ENCODE data around the gene IL20RB. TPM values are rescaled to one million over a fixed set of nuclear protein-coding genes. Genes with fewer than 3 reads are reported as not detected.
"Not testable (repeated sequence)": the region's sequence is repeated elsewhere in the genome, so short reads cannot be mapped to it uniquely, and the experiment has no call there.

The IL20RB gene
- total RNA-seq, 1 experiment from 2014 or later: 6.9 TPM

GRCh38 chr3:136994772-136995516, 37.2 kb downstream of the IL20RB start:
- Mint-ChIP-seq H3K4me3 (ENCODE audit: unreplicated experiment) (no peak overlapping the region), H3K27ac (ENCODE audit: unreplicated experiment) (no peak overlapping the region), H3K9me3 (ENCODE audit: unreplicated experiment) (no peaks in the 10 kb centered on the region), H3K4me1 (ENCODE audit: low read depth, unreplicated experiment) (no peaks in the 10 kb centered on the region), H3K36me3 (ENCODE audit: insufficient read depth, unreplicated experiment) (peaks cover 12% of the 10 kb centered on the region), H3K27me3 (ENCODE audit: insufficient read depth, unreplicated experiment) (no peaks in the 10 kb centered on the region)
- POLR2A ChIA-PET: no interaction called here
- H3K36me3 ChIP-seq (ENCODE audit: control insufficient read depth, insufficient read depth, low read length): no peaks in the 10 kb centered on the region
- H3K4me3 ChIP-seq (ENCODE audit: low read depth, low read length): no peak overlapping the region
- peaks cover 3% of the 10 kb centered on the region for H3K4me1 ChIP-seq
- no peaks in the 10 kb centered on the region for H3K9me3 ChIP-seq
- CTCF ChIA-PET: no interaction called here
- TF ChIP-seq, protein P1, sequence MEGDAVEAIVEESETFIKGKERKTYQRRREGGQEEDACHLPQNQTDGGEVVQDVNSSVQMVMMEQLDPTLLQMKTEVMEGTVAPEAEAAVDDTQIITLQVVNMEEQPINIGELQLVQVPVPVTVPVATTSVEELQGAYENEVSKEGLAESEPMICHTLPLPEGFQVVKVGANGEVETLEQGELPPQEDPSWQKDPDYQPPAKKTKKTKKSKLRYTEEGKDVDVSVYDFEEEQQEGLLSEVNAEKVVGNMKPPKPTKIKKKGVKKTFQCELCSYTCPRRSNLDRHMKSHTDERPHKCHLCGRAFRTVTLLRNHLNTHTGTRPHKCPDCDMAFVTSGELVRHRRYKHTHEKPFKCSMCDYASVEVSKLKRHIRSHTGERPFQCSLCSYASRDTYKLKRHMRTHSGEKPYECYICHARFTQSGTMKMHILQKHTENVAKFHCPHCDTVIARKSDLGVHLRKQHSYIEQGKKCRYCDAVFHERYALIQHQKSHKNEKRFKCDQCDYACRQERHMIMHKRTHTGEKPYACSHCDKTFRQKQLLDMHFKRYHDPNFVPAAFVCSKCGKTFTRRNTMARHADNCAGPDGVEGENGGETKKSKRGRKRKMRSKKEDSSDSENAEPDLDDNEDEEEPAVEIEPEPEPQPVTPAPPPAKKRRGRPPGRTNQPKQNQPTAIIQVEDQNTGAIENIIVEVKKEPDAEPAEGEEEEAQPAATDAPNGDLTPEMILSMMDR (IDR thresholded peaks at IDR 0.05; ENCODE audit: insufficient read depth in 1 of 2, low read depth in 1 of 2, low read length in 1 of 2, severe bottlenecking in 1 of 2, unreplicated experiment in 1 of 2): no peak
- no peaks in the 10 kb centered on the region for H3K27me3 ChIP-seq (replicated peaks; ENCODE audit: control insufficient read depth, insufficient read depth, low read length)
- no TSS peak for BruUV-seq (replicated peaks)
- no peak for DNase-seq
- intact Hi-C loops (cut with micrococcal nuclease; ENCODE audit: unreplicated experiment): no loop called here

GRCh38 chr3:136995652-136996051, 37.9 kb downstream of the IL20RB start:
- Mint-ChIP-seq H3K4me3 (ENCODE audit: unreplicated experiment) (no peak overlapping the region), H3K9me3 (ENCODE audit: unreplicated experiment) (peaks cover 4% of the 10 kb centered on the region), H3K27me3 (ENCODE audit: insufficient read depth, unreplicated experiment) (no peaks in the 10 kb centered on the region), H3K36me3 (ENCODE audit: insufficient read depth, unreplicated experiment) (peaks cover 9% of the 10 kb centered on the region), H3K4me1 (ENCODE audit: low read depth, unreplicated experiment) (no peaks in the 10 kb centered on the region), H3K27ac (ENCODE audit: unreplicated experiment) (no peak overlapping the region)
- no peak for DNase-seq
- CTCF ChIA-PET: no interaction called here
- Histone ChIP-seq H3K4me3 (ENCODE audit: low read depth, low read length) (no peak overlapping the region), H3K4me1 (peaks cover 5% of the 10 kb centered on the region), H3K9me3 (no peaks in the 10 kb centered on the region), H3K27me3 (replicated peaks; ENCODE audit: control insufficient read depth, insufficient read depth, low read length) (no peaks in the 10 kb centered on the region), H3K36me3 (ENCODE audit: control insufficient read depth, insufficient read depth, low read length) (no peaks in the 10 kb centered on the region)
- intact Hi-C loops (cut with micrococcal nuclease; ENCODE audit: unreplicated experiment): no loop called here
- BruUV-seq (replicated peaks): no TSS peak
- TF ChIP-seq, protein P1 (IDR thresholded peaks at IDR 0.05; ENCODE audit: insufficient read depth in 1 of 2, low read depth in 1 of 2, low read length in 1 of 2, severe bottlenecking in 1 of 2, unreplicated experiment in 1 of 2): no peak
- POLR2A ChIA-PET: no interaction called here

- Histone ChIP-seq H3K4me3 (ENCODE audit: low read depth, low read length) (no peak overlapping the region), H3K9me3 (no peaks in the 10 kb centered on the region), H3K27me3 (replicated peaks; ENCODE audit: control insufficient read depth, insufficient read depth, low read length) (no peaks in the 10 kb centered on the region), H3K4me1 (peaks cover 5% of the 10 kb centered on the region), H3K36me3 (ENCODE audit: control insufficient read depth, insufficient read depth, low read length) (no peaks in the 10 kb centered on the region)
- Mint-ChIP-seq H3K9me3 (ENCODE audit: unreplicated experiment) (peaks cover 13% of the 10 kb centered on the region), H3K4me1 (ENCODE audit: low read depth, unreplicated experiment) (no peaks in the 10 kb centered on the region), H3K4me3 (ENCODE audit: unreplicated experiment) (no peak overlapping the region), H3K27me3 (ENCODE audit: insufficient read depth, unreplicated experiment) (no peaks in the 10 kb centered on the region), H3K36me3 (ENCODE audit: insufficient read depth, unreplicated experiment) (peaks cover 14% of the 10 kb centered on the region), H3K27ac (ENCODE audit: unreplicated experiment) (no peak overlapping the region)
- ChIA-PET CTCF (no interaction called here), POLR2A (no interaction called here)
- no TSS peak for BruUV-seq (replicated peaks)
- TF ChIP-seq, protein P1 (IDR thresholded peaks at IDR 0.05; ENCODE audit: insufficient read depth in 1 of 2, low read depth in 1 of 2, low read length in 1 of 2, severe bottlenecking in 1 of 2, unreplicated experiment in 1 of 2): no peak
- DNase-seq: no peak
- intact Hi-C loops (cut with micrococcal nuclease; ENCODE audit: unreplicated experiment): no loop called here
Measured at GRCh38 chr3:137000039-137000438, 42.3 kb downstream of the IL20RB start.

GRCh38 chr3:137007376-137007775, 49.6 kb downstream of the IL20RB start:
- H3K27ac Mint-ChIP-seq (ENCODE audit: unreplicated experiment); intact Hi-C loops (cut with micrococcal nuclease; ENCODE audit: unreplicated experiment); CTCF ChIA-PET; DNase-seq; H3K4me1 Mint-ChIP-seq (ENCODE audit: low read depth, unreplicated experiment); BruUV-seq (replicated peaks); H3K36me3 Mint-ChIP-seq (ENCODE audit: insufficient read depth, unreplicated experiment); POLR2A ChIA-PET; H3K9me3 Mint-ChIP-seq (ENCODE audit: unreplicated experiment); H3K36me3 ChIP-seq (ENCODE audit: control insufficient read depth, insufficient read depth, low read length); H3K4me3 Mint-ChIP-seq (ENCODE audit: unreplicated experiment); H3K9me3 ChIP-seq; H3K27me3 Mint-ChIP-seq (ENCODE audit: insufficient read depth, unreplicated experiment); H3K4me3 ChIP-seq (ENCODE audit: low read depth, low read length); H3K27me3 ChIP-seq (replicated peaks; ENCODE audit: control insufficient read depth, insufficient read depth, low read length); H3K4me1 ChIP-seq: not testable (repeated sequence)
